HG03378 (cell line): ENCODE results near the gene LRRC71.

Source experiments
- ATAC-seq: cut with Tn5 transposase; IDR thresholded peaks from one replicate; pipeline ENCODE4 v1.9.1; 2021; ENCODE audit warnings: mild to moderate bottlenecking, moderate library complexity; ENCODE audit not compliant: unreplicated experiment

LRRC71 gene

GRCh38 chr1:156920233-156921052, at the start of gene LRRC71:
Gene LRRC71 (plus strand): TSS chr1:156920632. CDS start chr1:156920804, 172 bp downstream.
- no peak for ATAC-seq

DNA sequence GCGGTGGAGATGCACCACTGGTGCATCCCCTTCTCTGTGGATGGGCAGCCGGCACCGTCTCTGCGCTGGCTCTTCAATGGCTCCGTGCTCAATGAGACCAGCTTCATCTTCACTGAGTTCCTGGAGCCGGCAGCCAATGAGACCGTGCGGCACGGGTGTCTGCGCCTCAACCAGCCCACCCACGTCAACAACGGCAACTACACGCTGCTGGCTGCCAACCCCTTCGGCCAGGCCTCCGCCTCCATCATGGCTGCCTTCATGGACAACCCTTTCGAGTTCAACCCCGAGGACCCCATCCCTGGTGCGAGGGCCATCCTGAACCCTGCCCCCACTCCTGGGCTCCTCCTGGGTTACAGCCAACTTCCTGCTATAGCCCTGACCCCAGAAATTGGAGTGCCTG, 46.8 kb upstream of the LRRC71 start:
- ATAC-seq, result no peak

- no peak for ATAC-seq
Measured at GRCh38 chr1:156874142-156874541, 46.3 kb upstream of the LRRC71 start.

- no peak for ATAC-seq
Measured at GRCh38 chr1:156874572-156875340, 45.7 kb upstream of the LRRC71 start.

GRCh38 chr1:156875341-156875615, 45.2 kb upstream of the LRRC71 start:
- ATAC-seq, result no peak

GRCh38 chr1:156876281-156876680, 44.2 kb upstream of the LRRC71 start:
- ATAC-seq, result no peak

GRCh38 chr1:156877433-156878170, 42.8 kb upstream of the LRRC71 start:
- ATAC-seq, result no peak

- no peak for ATAC-seq
Measured at GRCh38 chr1:156879876-156880275, 40.6 kb upstream of the LRRC71 start.

DNA sequence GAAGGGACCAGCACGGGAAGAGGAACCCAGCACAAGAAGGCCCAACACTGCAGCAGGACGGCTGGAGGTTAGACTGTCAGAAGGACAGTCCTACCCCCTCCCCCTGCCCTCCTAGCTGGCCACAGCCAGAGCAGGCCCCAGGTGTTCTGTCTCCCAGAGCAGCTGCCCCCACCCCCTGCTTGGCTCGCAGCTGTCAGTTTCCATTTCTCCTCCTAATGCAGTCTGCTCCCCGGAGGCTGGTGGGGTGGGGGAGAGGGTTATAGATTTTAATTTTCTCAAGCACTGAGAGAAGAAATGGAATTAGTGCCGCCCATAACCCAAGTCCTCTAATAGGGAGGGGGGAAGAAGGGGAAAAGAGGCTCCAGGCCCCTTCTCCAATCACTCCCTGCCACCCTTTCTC, 40.0 kb upstream of the LRRC71 start:
- ATAC-seq, result no peak

DNA sequence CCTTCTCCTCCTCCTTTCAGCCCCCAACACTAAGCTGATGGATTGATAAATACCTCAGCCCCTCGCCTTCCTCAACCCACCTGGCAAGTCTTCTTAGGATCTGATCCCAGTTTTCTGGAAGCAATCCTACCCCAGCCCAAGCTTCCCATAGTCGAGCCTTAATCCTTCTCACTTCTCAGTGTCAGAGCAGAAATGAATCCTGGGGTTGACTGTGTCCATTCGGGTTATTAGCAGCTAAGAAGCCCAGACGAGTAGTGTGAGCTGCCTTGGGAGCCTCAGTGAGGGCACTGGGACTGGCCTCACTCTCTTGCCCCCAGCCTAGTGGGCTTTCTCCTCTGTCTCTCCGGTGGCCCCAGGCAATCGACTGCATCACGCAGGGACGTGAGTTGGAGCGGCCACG, 39.3 kb upstream of the LRRC71 start:
- no peak for ATAC-seq

- no peak for ATAC-seq
Measured at GRCh38 chr1:156881663-156882062, 38.8 kb upstream of the LRRC71 start.

DNA sequence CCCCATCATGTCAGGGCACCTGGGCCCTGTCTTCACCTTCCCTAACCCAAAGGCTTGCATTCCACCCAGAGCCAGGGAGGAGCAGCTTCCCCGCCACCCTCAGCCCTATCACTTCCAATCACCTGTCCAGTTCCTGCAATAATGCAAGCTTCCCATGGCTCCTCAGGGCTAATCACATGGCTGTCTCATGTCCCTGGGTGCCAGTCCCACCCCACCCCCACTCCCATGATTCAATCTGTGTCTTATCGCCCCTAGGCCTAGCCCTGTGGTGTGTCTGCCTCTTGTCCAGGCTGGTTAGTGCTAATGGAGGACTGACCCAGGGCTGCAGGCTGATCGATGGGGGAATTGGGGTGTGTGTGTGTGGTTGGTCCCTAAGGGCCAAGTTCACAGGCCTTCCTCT, 37.9 kb upstream of the LRRC71 start:
- ATAC-seq, result no peak

- no peak for ATAC-seq
Measured at GRCh38 chr1:156883919-156884318, 36.5 kb upstream of the LRRC71 start.

GRCh38 chr1:156884560-156885184, 35.8 kb upstream of the LRRC71 start:
- ATAC-seq, result no peak

DNA sequence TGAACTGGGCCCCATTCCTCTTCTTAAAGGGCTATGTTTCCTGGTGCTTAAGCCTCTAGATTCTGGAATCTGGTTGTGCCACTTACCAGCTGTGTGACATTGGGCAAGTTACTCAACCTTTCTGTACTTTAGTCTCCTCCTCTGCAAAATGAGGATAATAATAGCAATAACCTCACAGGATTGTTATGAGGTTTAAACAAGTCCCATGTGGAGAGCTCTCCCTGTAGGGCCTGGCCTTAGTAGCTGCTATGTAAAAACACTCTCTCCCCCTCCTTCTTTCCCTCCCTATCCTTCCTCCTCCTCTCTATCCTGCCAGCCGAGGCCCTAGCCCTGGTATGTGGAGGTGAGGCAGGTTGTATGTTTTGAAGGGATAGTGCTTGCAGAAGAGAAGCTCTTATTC, 35.1 kb upstream of the LRRC71 start:
- ATAC-seq, result no peak

DNA sequence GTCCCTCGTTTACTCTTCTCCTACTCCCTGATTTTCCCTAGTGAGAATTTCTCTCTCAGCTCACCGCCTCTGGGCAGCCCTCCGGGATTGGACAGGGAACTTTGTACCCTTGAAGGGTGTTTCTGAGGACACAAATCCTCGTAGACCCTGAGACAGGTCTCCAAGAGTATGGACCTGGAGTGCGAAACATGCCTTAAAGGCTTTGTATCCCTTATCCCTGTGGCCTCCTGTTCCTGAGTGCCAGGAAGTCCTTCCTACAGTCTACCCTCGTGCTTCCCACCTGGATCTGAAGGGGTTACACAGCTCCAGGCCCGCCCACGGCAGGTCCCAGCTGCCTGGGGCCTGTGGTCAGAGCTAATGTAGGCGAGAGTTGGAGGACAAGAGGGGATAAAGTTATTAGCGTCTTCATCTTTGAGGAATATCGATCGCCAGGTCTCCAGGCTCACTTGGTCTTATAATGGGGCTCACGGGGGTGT, 34.5 kb upstream of the LRRC71 start:
- ATAC-seq, result no peak

- ATAC-seq, result no peak
Measured at GRCh38 chr1:156886583-156887281, 33.7 kb upstream of the LRRC71 start.

DNA sequence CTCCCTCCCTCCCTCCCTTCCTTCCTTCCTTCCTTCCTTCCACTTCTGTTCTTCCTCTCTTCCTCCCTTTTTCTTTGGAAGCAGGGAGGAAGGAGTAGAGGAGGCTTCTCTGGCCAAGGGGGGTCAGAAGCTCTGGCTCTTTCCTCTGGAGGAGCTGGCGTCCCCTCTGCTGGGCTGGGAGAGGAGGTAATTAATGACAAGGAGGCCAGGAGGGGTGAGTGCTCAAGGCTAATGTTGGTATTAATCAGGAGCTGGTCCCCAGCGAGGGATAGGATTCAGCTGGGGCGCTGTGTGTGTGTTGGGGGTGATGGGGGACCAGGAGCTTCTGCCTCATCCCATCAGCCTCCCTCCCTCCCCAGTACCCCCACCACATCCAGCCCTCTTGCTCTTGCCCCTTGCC, 33.1 kb upstream of the LRRC71 start:
- no peak for ATAC-seq

GRCh38 chr1:156887734-156888133, 32.7 kb upstream of the LRRC71 start:
- no peak for ATAC-seq

- no peak for ATAC-seq
Measured at GRCh38 chr1:156889802-156890580, 30.4 kb upstream of the LRRC71 start.
